GM21526 (cell line): ENCODE results near the gene ATP10B.
A peak's percentile ranks its signal among the peaks of the same experiment; 100 is the strongest.
"Not testable (repeated sequence)": the region's sequence is repeated elsewhere in the genome, so short reads cannot be mapped to it uniquely, and the experiment has no call there.

Source experiments
- ATAC-seq: cut with Tn5 transposase; IDR thresholded peaks from one replicate; pipeline ENCODE4 v1.9.1; 2021; ENCODE audit warnings: moderate library complexity; ENCODE audit not compliant: unreplicated experiment, low FRiP score

ATP10B gene

DNA sequence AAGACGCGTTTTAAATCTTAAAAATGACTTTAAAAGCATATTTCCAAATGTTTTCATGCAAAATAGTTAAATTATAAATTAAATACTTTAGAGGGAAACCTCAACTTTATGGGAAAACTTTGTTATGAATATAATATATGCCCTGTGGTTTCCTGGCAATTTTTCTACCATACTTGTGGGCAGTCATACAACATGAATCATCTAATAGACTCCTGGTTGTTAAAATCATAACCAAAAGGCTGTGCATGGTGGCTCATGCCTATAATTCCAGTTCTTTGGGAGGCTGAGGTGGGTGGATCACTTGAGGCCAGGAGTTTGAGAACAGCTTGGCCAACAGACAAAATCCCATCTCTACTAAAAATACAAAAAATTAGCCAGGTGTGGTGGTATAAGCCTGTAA lies 18.2 kb downstream of the ATP10B start:
- ATAC-seq, result no peak

DNA sequence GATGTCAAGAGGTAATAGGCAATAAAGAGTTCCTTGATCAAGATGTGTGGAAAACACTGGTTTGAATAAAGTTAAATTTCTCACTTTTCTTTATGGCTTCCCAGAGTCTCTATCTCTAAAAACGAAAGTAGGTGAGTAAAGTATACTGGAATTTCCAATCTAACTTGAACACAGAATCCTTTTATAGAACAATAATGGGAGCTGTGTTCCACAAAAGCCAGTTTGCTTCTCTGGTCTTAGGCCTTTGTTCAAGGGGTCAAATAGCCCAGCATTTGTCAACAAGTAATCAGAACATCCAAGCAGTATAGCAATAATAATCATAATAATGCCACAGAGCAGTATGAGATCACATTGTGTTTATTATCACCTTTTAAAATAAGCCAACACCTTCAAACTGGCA lies 20.2 kb downstream of the ATP10B start:
- ATAC-seq, result no peak

- no peak for ATAC-seq
Measured at GRCh38 chr5:160824301-160825001, 27.6 kb downstream of the ATP10B start.

DNA sequence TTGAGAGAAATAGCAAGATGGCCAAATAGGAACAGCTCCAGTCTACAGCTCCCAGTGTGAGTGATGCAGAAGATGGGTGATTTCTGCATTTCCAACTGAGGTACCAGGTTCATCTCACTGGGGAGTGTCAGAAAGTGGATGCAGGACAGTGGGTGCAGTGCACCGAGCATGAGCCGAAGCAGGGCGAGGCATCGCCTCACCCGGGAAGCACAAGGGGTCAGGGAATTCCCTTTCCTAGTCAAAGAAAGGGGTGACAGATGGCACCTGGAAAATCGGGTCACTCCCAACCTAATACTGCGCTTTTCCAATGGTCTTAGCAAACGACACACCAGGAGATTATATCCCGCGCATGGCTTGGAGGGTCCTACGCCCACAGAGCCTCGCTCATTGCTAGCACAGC lies 39.0 kb downstream of the ATP10B start:
- not testable (repeated sequence) for ATAC-seq

DNA sequence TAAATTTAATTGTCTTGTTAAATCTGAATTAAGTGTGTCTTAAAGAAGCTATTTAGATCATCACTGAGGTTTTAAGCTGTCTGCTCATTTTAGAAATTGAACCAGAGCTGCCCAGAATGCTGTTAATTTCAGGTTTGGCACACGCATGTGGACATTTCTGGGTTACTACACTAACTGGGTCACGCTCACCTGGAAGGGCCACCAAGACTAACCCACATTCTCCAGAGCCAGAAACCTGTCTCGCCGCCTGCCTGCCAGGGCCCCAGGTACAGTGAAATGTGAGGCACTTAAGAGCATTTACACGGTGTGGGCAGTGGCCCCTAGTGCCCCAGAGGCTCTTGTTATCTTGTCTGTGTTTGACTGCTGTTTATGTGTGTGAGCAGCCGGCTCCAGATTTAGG lies 46.6 kb downstream of the ATP10B start:
- ATAC-seq, result no peak

- no peak for ATAC-seq
Measured at GRCh38 chr5:160802592-160802991, 49.4 kb downstream of the ATP10B start.

DNA sequence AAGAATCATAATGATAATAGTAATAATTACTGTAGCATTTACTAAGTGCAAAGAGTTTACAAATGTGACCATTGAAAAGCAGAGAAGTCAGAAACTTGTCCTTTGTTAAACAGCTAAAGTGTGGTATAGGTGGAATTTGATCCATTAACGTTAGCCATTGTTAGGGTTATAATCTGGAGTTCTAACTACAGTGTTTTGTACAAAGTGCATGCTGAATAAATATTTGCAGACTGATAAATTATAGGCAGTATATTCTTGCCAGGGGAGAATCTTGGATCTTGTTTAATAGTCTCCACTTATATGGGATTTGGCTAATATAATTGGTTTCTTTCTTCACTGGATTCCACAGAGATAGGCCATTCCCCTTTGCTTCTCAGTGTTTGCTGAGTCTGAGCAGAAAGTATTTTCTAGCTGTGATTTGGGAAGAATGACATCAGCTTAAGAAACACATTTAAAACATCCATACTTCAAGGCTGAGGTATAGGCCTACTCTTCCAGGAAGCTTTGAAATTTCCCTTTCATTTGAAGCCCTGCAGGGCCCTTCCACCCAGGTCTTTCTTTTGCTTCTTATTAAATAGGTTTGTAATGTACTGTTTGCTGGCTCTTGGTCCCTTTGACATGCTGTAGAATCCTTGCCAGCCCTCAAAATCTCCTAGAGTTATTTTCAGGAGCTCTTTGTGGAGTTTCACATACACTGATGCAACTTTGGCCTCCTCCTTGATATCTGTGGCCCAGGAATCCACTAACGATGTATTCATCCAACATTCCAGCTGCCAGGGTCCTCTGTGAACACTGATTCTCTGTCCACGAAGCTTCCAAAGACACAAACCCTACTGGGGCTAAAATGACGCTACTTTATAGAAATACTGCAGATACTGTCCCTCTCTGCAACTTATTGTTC lies 51.4 kb downstream of the ATP10B start:
- ATAC-seq, result no peak

DNA sequence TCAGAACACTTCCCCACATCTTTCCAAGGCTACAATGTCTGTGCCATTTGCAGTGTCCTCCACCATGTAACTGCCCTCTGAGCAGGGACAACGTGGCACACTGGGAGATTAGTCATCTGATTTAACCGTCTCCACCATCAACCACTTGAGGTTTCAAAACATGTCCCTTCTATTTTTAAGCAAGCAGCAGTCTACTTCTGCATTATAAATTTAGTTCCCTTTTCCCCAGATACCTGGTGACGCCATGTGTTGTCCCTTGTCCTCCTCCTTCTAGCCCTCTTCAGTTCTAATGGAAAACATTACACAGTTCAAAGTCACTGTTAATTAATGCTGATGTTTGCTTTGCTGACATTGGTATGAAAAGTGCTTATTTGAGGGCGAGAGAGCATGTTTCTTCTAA lies 52.8 kb downstream of the ATP10B start:
- peak; percentile 60 for ATAC-seq

DNA sequence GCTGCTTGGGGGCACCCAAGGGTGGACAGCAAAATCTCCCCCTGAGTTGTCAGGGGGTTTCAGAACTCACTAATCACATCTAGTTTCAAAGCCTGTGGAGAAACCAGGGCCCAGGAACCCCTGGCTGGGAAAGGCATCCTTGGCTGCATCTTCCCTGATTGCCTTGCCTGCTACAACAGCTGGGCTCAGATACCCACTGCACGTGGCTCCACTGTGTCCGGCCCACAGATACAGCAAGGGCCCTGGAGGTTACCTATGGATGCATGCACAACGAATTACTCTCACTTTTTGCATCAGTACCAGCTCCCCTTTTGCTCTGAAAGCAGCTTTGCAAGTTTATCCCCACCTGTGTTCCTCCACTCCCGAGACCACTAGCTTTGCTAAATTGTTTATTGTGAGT lies 55.0 kb downstream of the ATP10B start:
- no peak for ATAC-seq

- no peak for ATAC-seq
Measured at GRCh38 chr5:160793530-160793899, 58.5 kb downstream of the ATP10B start.

- ATAC-seq, result no peak
Measured at GRCh38 chr5:160792732-160793529, 59.1 kb downstream of the ATP10B start.

GRCh38 chr5:160792281-160792680 lies 59.7 kb downstream of the ATP10B start:
- ATAC-seq, result no peak

- ATAC-seq, result no peak
Measured at GRCh38 chr5:160789219-160789859, 62.7 kb downstream of the ATP10B start.

- ATAC-seq, result no peak
Measured at GRCh38 chr5:160788102-160788660, 63.8 kb downstream of the ATP10B start.

DNA sequence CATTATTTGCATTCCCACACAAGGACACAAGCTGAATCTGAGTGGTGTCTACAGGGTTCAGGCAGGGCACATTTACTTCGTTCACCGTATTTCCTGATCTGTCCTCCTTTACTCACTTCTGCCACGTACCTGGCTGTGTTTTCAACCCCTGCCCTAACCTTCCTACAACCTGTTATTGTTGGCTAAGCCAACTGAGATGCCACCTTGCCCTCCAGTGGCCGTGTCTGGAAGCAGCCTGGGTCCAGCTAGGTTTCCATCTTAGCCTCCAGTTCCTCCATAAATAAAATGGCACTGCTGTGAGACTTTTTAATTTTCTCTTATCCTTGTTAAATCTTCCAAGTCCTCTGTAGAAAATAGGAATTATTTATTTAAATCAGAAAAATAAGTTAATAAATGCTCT lies 64.8 kb downstream of the ATP10B start:
- no peak for ATAC-seq

- ATAC-seq, result no peak
Measured at GRCh38 chr5:160774666-160775315, 77.2 kb downstream of the ATP10B start.

- ATAC-seq, result no peak
Measured at GRCh38 chr5:160773646-160774410, 78.2 kb downstream of the ATP10B start.

GRCh38 chr5:160772854-160773253 lies 79.2 kb downstream of the ATP10B start:
- ATAC-seq, result no peak

DNA sequence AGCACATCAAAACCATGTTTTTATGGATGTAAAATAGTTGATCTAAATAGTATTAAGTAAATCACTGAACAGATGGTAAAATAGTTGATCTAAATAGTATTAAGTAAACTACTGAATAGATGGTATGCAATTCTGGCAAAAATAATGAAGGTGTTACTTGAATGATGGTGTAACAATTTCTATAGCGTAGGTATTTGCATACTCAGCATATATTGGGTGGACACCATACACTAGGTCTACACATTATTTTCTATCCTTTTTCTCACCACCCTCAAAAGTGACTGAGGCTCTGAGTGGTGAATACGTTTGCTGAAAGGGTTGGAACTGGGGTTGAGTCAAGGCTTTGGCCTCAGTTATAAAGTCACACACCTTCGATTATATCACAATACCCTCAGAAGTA lies 81.3 kb downstream of the ATP10B start:
- no peak for ATAC-seq
